GM23338 (cell line): ENCODE measurements around the gene NRXN2. TPM values are rescaled to one million over a fixed set of nuclear protein-coding genes. Genes with fewer than 3 reads are reported as not detected.

Experiments used
- ATAC-seq: fragments of 200-7000 bp; cut with Tn5 transposase; 3 replicates; pipeline ENCODE4 v1.9.1; 2020
- DNase-seq: peaks from one replicate; pipeline ENCODE4 v3.0.0-alpha.2; 2015; ENCODE audit warnings: low spot score
- H2AFZ ChIP-seq: fragments of 200-600 bp; sonication (generic); 2 replicates; pipeline ENCODE4 v1.8.0; 2016; ENCODE audit warnings: antibody characterized with exemption, mild to moderate bottlenecking, moderate library complexity
- H3F3A ChIP-seq: fragments of 200-600 bp; sonication (generic); replicated peaks from 2 replicates; pipeline ENCODE4 v1.8.0; 2017; ENCODE audit warnings: antibody characterized with exemption, mixed run types, low read depth
- H3K27ac ChIP-seq: fragments of 200-600 bp; sonication (generic); 2 replicates; pipeline ENCODE4 v1.6.1; 2016; ENCODE audit warnings: low read depth
- H3K27me3 ChIP-seq: fragments of 200-600 bp; sonication (generic); 2 replicates; pipeline ENCODE4 v1.8.0; 2016; ENCODE audit warnings: mild to moderate bottlenecking, mixed run types, moderate library complexity; ENCODE audit not compliant: insufficient read depth
- H3K36me3 ChIP-seq: fragments of 200-600 bp; sonication (generic); 2 replicates; pipeline ENCODE4 v1.8.0; 2016; ENCODE audit warnings: mild to moderate bottlenecking; ENCODE audit not compliant: insufficient read depth
- H3K4me1 ChIP-seq: fragments of 200-600 bp; sonication (generic); 2 replicates; pipeline ENCODE4 v1.8.0; 2016; ENCODE audit warnings: mild to moderate bottlenecking, moderate library complexity; ENCODE audit not compliant: insufficient read depth
- H3K4me2 ChIP-seq: fragments of 200-600 bp; sonication (generic); 2 replicates; pipeline ENCODE4 v1.7.1; 2017; ENCODE audit warnings: mixed run types
- H3K4me3 ChIP-seq: fragments of 200-600 bp; sonication (generic); 2 replicates; pipeline ENCODE4 v1.6.1; 2016; ENCODE audit warnings: mixed run types
- H3K79me2 ChIP-seq: fragments of 200-600 bp; sonication (generic); replicated peaks from 2 replicates; pipeline ENCODE4 v1.8.0; 2017; ENCODE audit warnings: mild to moderate bottlenecking; ENCODE audit not compliant: insufficient read depth
- H3K9me2 ChIP-seq: fragments of 200-600 bp; sonication (generic); 2 replicates; pipeline ENCODE4 v1.8.0; 2017; ENCODE audit not compliant: insufficient read depth
- H4K20me1 ChIP-seq: fragments of 200-600 bp; sonication (generic); replicated peaks from 2 replicates; pipeline ENCODE4 v1.8.0; 2017; ENCODE audit warnings: mild to moderate bottlenecking; ENCODE audit not compliant: insufficient read depth
- H3K27ac Mint-ChIP-seq: 2 replicates; pipeline ENCODE4 v1.8.0; 2020; ENCODE audit warnings: inconsistent platforms, mild to moderate bottlenecking, moderate library complexity, mixed read lengths
- H3K27me3 Mint-ChIP-seq: 3 replicates; pipeline ENCODE4 v1.8.0; 2022; ENCODE audit warnings: low read depth, mild to moderate bottlenecking, moderate library complexity, mixed read lengths, inconsistent platforms; ENCODE audit not compliant: insufficient read depth, poor library complexity
- H3K36me3 Mint-ChIP-seq: 3 replicates; pipeline ENCODE4 v1.8.0; 2021; ENCODE audit warnings: low read depth, mild to moderate bottlenecking, inconsistent platforms, moderate library complexity, mixed read lengths
- H3K4me1 Mint-ChIP-seq: 3 replicates; pipeline ENCODE4 v1.8.0; 2020; ENCODE audit warnings: mild to moderate bottlenecking, inconsistent platforms, mixed read lengths
- H3K4me3 Mint-ChIP-seq: 3 replicates; pipeline ENCODE4 v1.8.0; 2021; ENCODE audit warnings: moderate library complexity, mild to moderate bottlenecking, inconsistent platforms, mixed read lengths
- H3K9me3 Mint-ChIP-seq: 3 replicates; pipeline ENCODE4 v1.8.0; 2020; ENCODE audit warnings: moderate library complexity, mild to moderate bottlenecking, inconsistent platforms, mixed read lengths
- CREB1 ChIP-seq: fragments of 250-450 bp; sonication (Bioruptor Pico); IDR thresholded peaks from 2 replicates; pipeline ENCODE4 v1.5.0; 2020; ENCODE audit warnings: low read depth, mild to moderate bottlenecking, moderate library complexity
- CTCF ChIP-seq, 2 experiments: fragments of 200-600 bp in 1 of 2; sonication (generic) in 1 of 2; conservative IDR thresholded peaks; 2 replicates each; pipeline versions ENCODE4 v1.5.1 to v1.6.1; 2016 to 2017; ENCODE audit warnings: antibody characterized with exemption in 2 of 2, low read depth in 2 of 2, mild to moderate bottlenecking in 2 of 2, moderate library complexity in 1 of 2
- EZH2 ChIP-seq: fragments of 200-600 bp; sonication (generic); IDR thresholded peaks from one replicate; pipeline ENCODE4 v1.8.0; 2017; ENCODE audit warnings: antibody characterized with exemption, mild to moderate bottlenecking, low read depth; ENCODE audit not compliant: unreplicated experiment
- EZH2phosphoT487 ChIP-seq: fragments of 200-600 bp; sonication (generic); IDR thresholded peaks from one replicate; pipeline ENCODE4 v1.8.1; 2018; ENCODE audit warnings: antibody characterized with exemption; ENCODE audit not compliant: unreplicated experiment
- NANOG ChIP-seq: IDR thresholded peaks from 2 replicates; pipeline ENCODE4 v1.6.1; 2016; ENCODE audit warnings: antibody characterized with exemption, borderline replicate concordance
- POLR2AphosphoS5 ChIP-seq: IDR thresholded peaks from 2 replicates; pipeline ENCODE4 v1.6.1; 2016; ENCODE audit warnings: antibody characterized with exemption, low read depth
- STAT1 ChIP-seq: IDR thresholded peaks from one replicate; pipeline ENCODE4 v1.6.1; 2016; ENCODE audit warnings: antibody characterized with exemption; ENCODE audit not compliant: unreplicated experiment
- ZNF331 ChIP-seq: fragments of 250-450 bp; sonication (Bioruptor Pico); IDR thresholded peaks from 2 replicates; pipeline ENCODE4 v1.5.0; 2020; ENCODE audit warnings: low read depth, mild to moderate bottlenecking, moderate library complexity
- ZNF462 ChIP-seq: fragments of 250-450 bp; sonication (Bioruptor Pico); IDR thresholded peaks from 2 replicates; pipeline ENCODE4 v1.5.0; 2020; ENCODE audit warnings: mild to moderate bottlenecking, moderate library complexity
- polyA plus RNA-seq: library from polyadenylated mRNA; unstranded; fragments of >200 nt; fragmentation: Nextera tagmentation; extraction: Ambion mirVana; gene quantifications from 2 replicates; pipeline ENCODE4 v1.2.1, GENCODE V29; 2016
- total RNA-seq: library from RNA; depleted of rRNA; stranded (reverse); fragments of >200 nt; shearing (Covaris generic); gene quantifications from 2 replicates; pipeline ENCODE4 v1.2.3, GENCODE V29; 2014
- TF ChIP-seq, protein P1 (sequence below): IDR thresholded peaks from one replicate; pipeline ENCODE4 v1.6.1; 2018; ENCODE audit warnings: antibody characterized with exemption; ENCODE audit not compliant: unreplicated experiment

Gene NRXN2
- total and polyA plus RNA-seq, 2 experiments from 2014 or later: 3.4 to 17.0 TPM

DNA sequence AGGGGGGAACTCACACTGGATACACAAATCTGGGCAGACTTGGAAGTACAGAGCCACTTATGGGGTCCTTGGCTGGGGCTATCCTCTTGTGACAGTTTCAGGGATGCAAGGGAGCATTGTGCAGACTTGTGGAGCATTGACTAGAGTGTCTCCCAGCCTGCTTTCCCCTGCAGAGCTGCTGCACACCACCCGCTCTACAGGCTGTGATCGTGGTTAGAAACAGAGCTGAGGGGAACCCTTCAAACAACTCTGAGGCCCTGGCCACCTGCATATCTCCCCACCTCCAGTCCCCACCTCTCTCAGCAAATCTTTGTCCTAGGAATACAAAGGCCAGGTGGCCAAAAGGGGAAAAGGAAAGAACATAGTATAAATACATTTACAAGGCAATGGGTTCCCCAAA, 64.7 kb downstream of the NRXN2 start:
- H3F3A ChIP-seq: no peaks in the 10 kb centered on the region
- no peak overlapping the region for H2AFZ ChIP-seq
- no peak overlapping the region for H3K4me3 ChIP-seq
- DNase-seq (no peak), ATAC-seq (no peak)
- no peaks in the 10 kb centered on the region for H3K36me3 Mint-ChIP-seq
- peaks cover 8% of the 10 kb centered on the region for H3K27me3 Mint-ChIP-seq
- no peak overlapping the region for H3K27ac ChIP-seq
- no peaks in the 10 kb centered on the region for H3K27me3 ChIP-seq
- H3K36me3 ChIP-seq: no peaks in the 10 kb centered on the region
- TF ChIP-seq NANOG (no peak), POLR2AphosphoS5 (no peak), CTCF (conservative IDR thresholded peaks at IDR 0.05; ENCODE audit: low read depth in 2 of 2) (no peak), ZNF462 (CRISPR knock-in tag) (no peak), ZNF331 (no peak), EZH2 (no peak), CREB1 (CRISPR knock-in tag) (no peak), EZH2phosphoT487 (no peak), STAT1 (no peak)
- TF ChIP-seq, protein P1, sequence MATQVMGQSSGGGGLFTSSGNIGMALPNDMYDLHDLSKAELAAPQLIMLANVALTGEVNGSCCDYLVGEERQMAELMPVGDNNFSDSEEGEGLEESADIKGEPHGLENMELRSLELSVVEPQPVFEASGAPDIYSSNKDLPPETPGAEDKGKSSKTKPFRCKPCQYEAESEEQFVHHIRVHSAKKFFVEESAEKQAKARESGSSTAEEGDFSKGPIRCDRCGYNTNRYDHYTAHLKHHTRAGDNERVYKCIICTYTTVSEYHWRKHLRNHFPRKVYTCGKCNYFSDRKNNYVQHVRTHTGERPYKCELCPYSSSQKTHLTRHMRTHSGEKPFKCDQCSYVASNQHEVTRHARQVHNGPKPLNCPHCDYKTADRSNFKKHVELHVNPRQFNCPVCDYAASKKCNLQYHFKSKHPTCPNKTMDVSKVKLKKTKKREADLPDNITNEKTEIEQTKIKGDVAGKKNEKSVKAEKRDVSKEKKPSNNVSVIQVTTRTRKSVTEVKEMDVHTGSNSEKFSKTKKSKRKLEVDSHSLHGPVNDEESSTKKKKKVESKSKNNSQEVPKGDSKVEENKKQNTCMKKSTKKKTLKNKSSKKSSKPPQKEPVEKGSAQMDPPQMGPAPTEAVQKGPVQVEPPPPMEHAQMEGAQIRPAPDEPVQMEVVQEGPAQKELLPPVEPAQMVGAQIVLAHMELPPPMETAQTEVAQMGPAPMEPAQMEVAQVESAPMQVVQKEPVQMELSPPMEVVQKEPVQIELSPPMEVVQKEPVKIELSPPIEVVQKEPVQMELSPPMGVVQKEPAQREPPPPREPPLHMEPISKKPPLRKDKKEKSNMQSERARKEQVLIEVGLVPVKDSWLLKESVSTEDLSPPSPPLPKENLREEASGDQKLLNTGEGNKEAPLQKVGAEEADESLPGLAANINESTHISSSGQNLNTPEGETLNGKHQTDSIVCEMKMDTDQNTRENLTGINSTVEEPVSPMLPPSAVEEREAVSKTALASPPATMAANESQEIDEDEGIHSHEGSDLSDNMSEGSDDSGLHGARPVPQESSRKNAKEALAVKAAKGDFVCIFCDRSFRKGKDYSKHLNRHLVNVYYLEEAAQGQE: no peak
- no peaks in the 10 kb centered on the region for H4K20me1 ChIP-seq
- H3K9me3 Mint-ChIP-seq: no peaks in the 10 kb centered on the region
- H3K4me3 Mint-ChIP-seq: no peak overlapping the region
- peaks cover 6% of the 10 kb centered on the region; the same call in 1 of the 2 replicates for H3K4me1 ChIP-seq
- H3K9me2 ChIP-seq: no peaks in the 10 kb centered on the region
- H3K4me2 ChIP-seq: no peak overlapping the region
- H3K79me2 ChIP-seq: no peaks in the 10 kb centered on the region
- H3K27ac Mint-ChIP-seq: no peak overlapping the region
- peaks cover 17% of the 10 kb centered on the region for H3K4me1 Mint-ChIP-seq
